GM06990 (cell line): ENCODE data around the gene HDAC4.
"Not testable (repeated sequence)": the region's sequence is repeated elsewhere in the genome, so short reads cannot be mapped to it uniquely, and the experiment has no call there.

Experiments
- DNase-seq: peaks from one replicate; pipeline ENCODE4 v3.0.0-alpha.2; 2011; ENCODE audit not compliant: insufficient read length; ENCODE audit errors: extremely low read depth
- H3K27me3 ChIP-seq: replicated peaks from 2 replicates; pipeline ENCODE4 v1.6.0; 2011; ENCODE audit warnings: low read length; ENCODE audit not compliant: control insufficient read depth, insufficient read depth
- H3K36me3 ChIP-seq: 2 replicates; pipeline ENCODE4 v1.5.1; 2011; ENCODE audit warnings: low read length; ENCODE audit not compliant: control insufficient read depth, insufficient read depth
- H3K4me3 ChIP-seq: replicated peaks from 2 replicates; pipeline ENCODE4 v1.5.1; 2011; ENCODE audit warnings: low read depth, mild to moderate bottlenecking, control low read depth, low read length
- CTCF ChIP-seq: IDR thresholded peaks from 2 replicates; pipeline ENCODE4 v1.5.1; 2011; ENCODE audit warnings: low read length, control low read depth, mild to moderate bottlenecking, inconsistent platforms; ENCODE audit not compliant: insufficient read depth, poor library complexity, severe bottlenecking

The HDAC4 gene

GRCh38 chr2:239072786-239073185 lies 328.0 kb downstream of the HDAC4 start:
- Histone ChIP-seq H3K36me3 (no peaks in the 10 kb centered on the region), H3K4me3 (no peak overlapping the region), H3K27me3 (no peaks in the 10 kb centered on the region)
- TF ChIP-seq CTCF, result no peak
- DNase-seq, result no peak

GRCh38 chr2:239070466-239070865 lies 330.4 kb downstream of the HDAC4 start:
- no peak for DNase-seq
- no peaks in the 10 kb centered on the region for H3K36me3 ChIP-seq
- no peak overlapping the region for H3K4me3 ChIP-seq
- H3K27me3 ChIP-seq, result no peaks in the 10 kb centered on the region
- TF ChIP-seq CTCF, result no peak

DNA sequence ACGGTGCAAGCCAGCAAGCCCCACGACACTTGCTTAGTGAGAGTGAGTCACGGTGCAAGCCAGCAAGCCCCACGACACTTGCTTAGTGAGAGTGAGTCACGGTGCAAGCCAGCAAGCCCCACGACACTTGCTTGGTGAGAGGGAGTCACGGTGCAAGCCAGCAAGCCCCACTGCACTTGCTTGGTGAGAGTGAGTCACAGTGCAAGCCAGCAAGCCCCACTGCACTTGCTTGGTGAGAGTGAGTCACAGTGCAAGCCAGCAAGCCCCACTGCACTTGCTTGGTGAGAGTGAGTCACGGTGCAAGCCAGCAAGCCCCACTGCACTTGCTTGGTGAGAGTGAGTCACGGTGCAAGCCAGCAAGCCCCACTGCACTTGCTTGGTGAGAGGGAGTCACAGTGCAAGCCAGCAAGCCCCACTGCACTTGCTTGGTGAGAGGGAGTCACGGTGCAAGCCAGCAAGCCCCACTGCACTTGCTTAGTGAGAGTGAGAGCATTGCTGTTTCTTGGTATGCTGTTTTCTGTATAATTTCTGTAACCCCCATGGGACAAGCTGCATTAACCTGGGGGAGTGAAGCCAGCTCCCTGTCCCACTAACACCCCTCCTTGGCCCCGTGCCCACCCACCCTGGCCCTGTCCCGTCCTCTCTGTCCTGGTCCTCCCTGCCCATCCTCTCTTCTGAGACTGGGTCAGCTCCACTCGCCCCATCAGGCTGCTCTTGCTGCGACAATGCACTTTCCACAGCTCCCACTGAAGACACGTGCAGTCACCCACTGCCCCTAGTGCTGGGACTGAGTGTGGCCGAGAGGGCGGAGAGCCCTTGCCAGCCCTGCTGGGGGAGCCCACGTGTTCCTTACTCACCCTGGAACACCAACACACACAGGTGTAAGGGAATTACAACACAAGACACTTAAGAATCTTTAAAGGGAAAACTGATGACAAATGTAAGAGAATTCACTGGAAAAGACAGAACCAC lies 331.2 kb downstream of the HDAC4 start:
- H3K36me3 ChIP-seq, H3K4me3 ChIP-seq, H3K27me3 ChIP-seq: not testable (repeated sequence)
- peak; percentile 59 for TF ChIP-seq CTCF
- DNase-seq, result peak; percentile 31

DNA sequence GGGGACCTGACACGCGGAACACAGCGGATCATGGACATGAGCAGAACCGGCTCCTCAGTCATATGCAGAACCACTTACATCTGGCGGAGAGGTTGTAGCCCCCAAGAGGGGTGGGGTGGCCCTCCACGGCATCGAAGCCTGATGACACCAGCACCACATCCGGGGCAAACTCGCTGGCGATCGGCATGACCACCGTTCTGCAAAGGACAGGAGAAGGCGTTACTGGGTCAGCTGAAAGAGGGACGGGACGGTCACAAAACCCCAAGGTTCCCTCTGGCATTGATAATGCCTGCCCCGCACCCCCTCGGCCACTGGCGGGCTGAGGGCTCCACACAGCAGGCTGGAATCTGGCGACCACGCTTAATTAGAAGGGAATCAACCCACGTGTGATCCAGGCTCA lies 332.4 kb downstream of the HDAC4 start:
- Histone ChIP-seq H3K4me3 (no peak overlapping the region), H3K27me3 (no peaks in the 10 kb centered on the region), H3K36me3 (no peaks in the 10 kb centered on the region)
- DNase-seq, result no peak
- TF ChIP-seq CTCF, result no peak

DNA sequence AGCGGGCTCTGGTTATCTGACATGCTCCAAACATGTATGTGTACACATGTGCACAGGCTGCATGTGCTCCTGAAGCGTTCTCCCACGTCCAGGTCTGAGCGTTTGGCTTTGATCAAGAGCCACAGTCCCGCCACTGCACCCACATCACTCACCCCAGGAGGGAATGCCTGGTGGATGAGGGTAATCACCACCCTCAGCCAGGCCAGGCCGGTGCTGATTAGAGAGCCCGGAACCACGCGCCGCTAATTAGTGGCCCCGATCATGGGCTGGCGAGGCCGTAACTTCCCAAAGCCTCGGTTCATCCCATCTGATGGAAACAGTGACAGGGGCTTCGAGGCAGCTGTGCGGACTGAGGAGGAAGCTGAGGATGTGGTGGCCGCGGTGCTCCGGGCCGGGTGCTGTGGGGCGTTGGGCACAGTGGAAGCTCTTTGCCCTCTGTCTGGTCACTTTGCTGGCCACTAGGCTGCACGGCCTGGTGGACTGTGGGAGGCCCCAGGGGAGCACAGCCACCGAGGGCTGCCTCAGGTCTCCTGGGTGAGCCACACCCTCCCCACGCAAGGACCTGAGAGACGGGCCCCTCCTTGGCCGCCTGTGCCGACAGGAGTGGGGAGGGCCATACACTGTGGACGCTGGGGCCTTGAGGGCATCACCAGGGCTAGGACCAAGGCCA lies 333.5 kb downstream of the HDAC4 start:
- Histone ChIP-seq H3K27me3 (no peaks in the 10 kb centered on the region), H3K4me3 (no peak overlapping the region), H3K36me3 (no peaks in the 10 kb centered on the region)
- no peak for TF ChIP-seq CTCF
- no peak for DNase-seq
